C4-2B (cell line): ENCODE data around the gene RBFOX2.

Experiments
- ZFX ChIP-seq: fragments of 450-650 bp; IDR thresholded peaks from 2 replicates; pipeline ENCODE4 v1.6.1; 2017
- TF ChIP-seq, protein P1 (sequence below): fragments of 450-650 bp; conservative IDR thresholded peaks from 2 replicates; pipeline ENCODE4 v1.5.1; 2017; ENCODE audit warnings: mild to moderate bottlenecking

DNA sequence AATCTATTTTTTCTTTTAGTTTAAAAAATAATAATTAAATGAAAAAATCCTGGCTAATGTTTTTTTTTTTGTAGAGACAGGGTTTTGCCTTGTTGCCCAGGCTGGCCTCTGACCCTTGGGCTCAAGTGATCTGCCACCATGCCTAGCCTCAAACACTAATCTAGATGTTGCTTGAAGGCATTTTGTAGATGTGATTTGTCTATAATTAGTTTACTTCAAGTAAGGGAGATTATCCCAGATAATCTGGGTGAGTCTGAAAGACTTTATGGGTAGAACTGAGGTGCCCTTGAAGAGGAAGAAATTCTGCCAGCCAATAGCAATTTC lies 38.6 kb upstream of the RBFOX2 start:
- TF ChIP-seq, protein P1, sequence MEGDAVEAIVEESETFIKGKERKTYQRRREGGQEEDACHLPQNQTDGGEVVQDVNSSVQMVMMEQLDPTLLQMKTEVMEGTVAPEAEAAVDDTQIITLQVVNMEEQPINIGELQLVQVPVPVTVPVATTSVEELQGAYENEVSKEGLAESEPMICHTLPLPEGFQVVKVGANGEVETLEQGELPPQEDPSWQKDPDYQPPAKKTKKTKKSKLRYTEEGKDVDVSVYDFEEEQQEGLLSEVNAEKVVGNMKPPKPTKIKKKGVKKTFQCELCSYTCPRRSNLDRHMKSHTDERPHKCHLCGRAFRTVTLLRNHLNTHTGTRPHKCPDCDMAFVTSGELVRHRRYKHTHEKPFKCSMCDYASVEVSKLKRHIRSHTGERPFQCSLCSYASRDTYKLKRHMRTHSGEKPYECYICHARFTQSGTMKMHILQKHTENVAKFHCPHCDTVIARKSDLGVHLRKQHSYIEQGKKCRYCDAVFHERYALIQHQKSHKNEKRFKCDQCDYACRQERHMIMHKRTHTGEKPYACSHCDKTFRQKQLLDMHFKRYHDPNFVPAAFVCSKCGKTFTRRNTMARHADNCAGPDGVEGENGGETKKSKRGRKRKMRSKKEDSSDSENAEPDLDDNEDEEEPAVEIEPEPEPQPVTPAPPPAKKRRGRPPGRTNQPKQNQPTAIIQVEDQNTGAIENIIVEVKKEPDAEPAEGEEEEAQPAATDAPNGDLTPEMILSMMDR: no peak
- no peak for TF ChIP-seq ZFX
